AG04449 (cell line): Measurements from ENCODE around the gene MKX.

Source experiments
- CTCF ChIA-PET: fragments of 350-600 bp; formaldehyde crosslinking; extraction: SDS; loops from one replicate; lab custom pipeline; 2021; ENCODE audit warnings: antibody characterized with exemption; lab: Yijun Ruan, JAX
- POLR2A ChIA-PET: fragments of 400-600, 350-600 bp; formaldehyde crosslinking; extraction: SDS; loops from one replicate; lab custom pipeline; 2020; ENCODE audit warnings: antibody characterized with exemption, inconsistent platforms; lab: Yijun Ruan, JAX
- DNase-seq: peaks from one replicate; pipeline ENCODE4 v3.0.0-alpha.2; 2010; ENCODE audit warnings: low read depth, low spot score
- H3K4me3 ChIP-seq: 2 replicates; pipeline ENCODE4 v1.5.1; 2011; ENCODE audit warnings: low read depth, mild to moderate bottlenecking, control low read depth, low read length
- CTCF ChIP-seq: IDR thresholded peaks from one replicate; pipeline ENCODE4 v1.5.1; 2011; ENCODE audit warnings: mild to moderate bottlenecking, moderate library complexity, low read length, control low read depth, inconsistent platforms; ENCODE audit not compliant: insufficient read depth; ENCODE audit errors: missing control alignments

The MKX gene

GRCh38 chr10:27774831-27775230, 29.2 kb upstream of the MKX start:
- ChIA-PET CTCF (interaction anchor here (1.1 kb wide), 1 partner anchor 9 kb away, joined by 3 read pairs; no protein-coding TSS in a partner anchor), POLR2A (no interaction called here)
- DNase-seq: no peak
- TF ChIP-seq CTCF: no peak
- no peak overlapping the region for H3K4me3 ChIP-seq

- ChIA-PET POLR2A (no interaction called here), CTCF (interaction anchor here (1.0 kb wide), 1 partner anchor 408 kb away, joined by 3 read pairs; no protein-coding TSS in a partner anchor)
- no peak overlapping the region for H3K4me3 ChIP-seq
- no peak for DNase-seq
- TF ChIP-seq CTCF: no peak
Observed at GRCh38 chr10:27771231-27771630, 25.6 kb upstream of the MKX start.

GRCh38 chr10:27770181-27770580, 24.6 kb upstream of the MKX start:
- no peak for TF ChIP-seq CTCF
- no peak for DNase-seq
- ChIA-PET POLR2A (no interaction called here), CTCF (no interaction called here)
- no peak overlapping the region for H3K4me3 ChIP-seq

GRCh38 chr10:27760867-27761266, 15.2 kb upstream of the MKX start:
- H3K4me3 ChIP-seq: no peak overlapping the region
- CTCF ChIA-PET: interaction anchor here (0.8 to 3.2 kb wide), 3 partner anchors 18 to 633 kb away, joined by 3 to 14 read pairs (median 13); no protein-coding TSS in a partner anchor
- DNase-seq: no peak
- POLR2A ChIA-PET: no interaction called here
- no peak for TF ChIP-seq CTCF

GRCh38 chr10:27759483-27760272, 14.1 kb upstream of the MKX start:
- no peak overlapping the region for H3K4me3 ChIP-seq
- CTCF ChIA-PET: interaction anchor here (0.8 to 3.2 kb wide), 7 partner anchors 13 to 620 kb away, joined by 3 to 14 read pairs (median 5); no protein-coding TSS in a partner anchor
- TF ChIP-seq CTCF: no peak
- DNase-seq: no peak
- POLR2A ChIA-PET: no interaction called here

GRCh38 chr10:27752673-27753237, 7.1 kb upstream of the MKX start:
- ChIA-PET POLR2A (no interaction called here), CTCF (interaction anchor here (1.0 kb wide), 1 partner anchor 10 kb away, joined by 3 read pairs; no protein-coding TSS in a partner anchor)
- no peak for TF ChIP-seq CTCF
- H3K4me3 ChIP-seq: no peak overlapping the region
- no peak for DNase-seq
